Esophagus squamous epithelium (tissue), 4 donors: ENCODE measurements around the gene SFTPD.

ENCODE experiments used
- CTCF ChIP-seq, 6 experiments: fragments of 450-650 bp in 4 of 6; fragments of 200-600 bp in 2 of 6; sonication (generic) in 2 of 6; IDR thresholded peaks; one replicate each; pipeline ENCODE4 v1.5.1; 2016 to 2019; ENCODE audit warnings: antibody characterized with exemption in 6 of 6, mild to moderate bottlenecking in 4 of 6, moderate library complexity in 4 of 6
- POLR2A ChIP-seq, 4 donors: fragments of 450-650 bp; IDR thresholded peaks; one replicate each; pipeline ENCODE4 v1.6.1; 2017; ENCODE audit warnings: antibody characterized with exemption in 4 of 4, mild to moderate bottlenecking in 4 of 4, moderate library complexity in 3 of 4

GRCh38 chr10:79928028-79928583 lies 20.8 kb downstream of the SFTPD start:
- TF ChIP-seq POLR2A (IDR thresholded peaks at IDR 0.05) (no peak), CTCF (IDR thresholded peaks at IDR 0.05) (no peak)
